Cardiac fibroblast (primary cell): ENCODE measurements around the gene NKD1.

Experiments
- DNase-seq, 2 donors: peaks; one replicate each; pipeline versions ENCODE4 v3.0.0 to v3.0.0-alpha.2; 2010; ENCODE audit warnings: low read depth in 2 of 2
- H3K4me3 ChIP-seq, 2 donors: replicated peaks in 1 of 2; 1 replicate in 1 of 2; 2 replicates in 1 of 2; pipeline ENCODE4 v1.5.1; 2011; ENCODE audit warnings: low read depth in 2 of 2, low read length in 2 of 2, mild to moderate bottlenecking in 2 of 2, moderate library complexity in 1 of 2
- CTCF ChIP-seq: IDR thresholded peaks from one replicate; pipeline ENCODE4 v1.5.1; 2011; ENCODE audit warnings: low read depth, mild to moderate bottlenecking, low read length, inconsistent platforms

NKD1 gene

GRCh38 chr16:50565428-50565827 is 17.2 kb downstream of the NKD1 start:
- DNase-seq = no peak
- no peak overlapping the region for H3K4me3 ChIP-seq
- no peak for TF ChIP-seq CTCF

GRCh38 chr16:50566014-50566962 is 18.1 kb downstream of the NKD1 start:
- no peak overlapping the region for H3K4me3 ChIP-seq
- TF ChIP-seq CTCF = no peak
- DNase-seq = no peak

- no peak for TF ChIP-seq CTCF
- no peak for DNase-seq
Measured at GRCh38 chr16:50567651-50568050, 19.5 kb downstream of the NKD1 start.

GRCh38 chr16:50568187-50568815 is 20.1 kb downstream of the NKD1 start:
- no peak for DNase-seq
- TF ChIP-seq CTCF = no peak
- no peak overlapping the region for H3K4me3 ChIP-seq

More at GRCh38 chr16:50567651-50568050, 19.5 kb downstream of the NKD1 start:
- no peak overlapping the region for H3K4me3 ChIP-seq

GRCh38 chr16:50570354-50570753 is 22.2 kb downstream of the NKD1 start:
- no peak for DNase-seq
- no peak overlapping the region for H3K4me3 ChIP-seq
- TF ChIP-seq CTCF = no peak

- no peak for TF ChIP-seq CTCF
- no peak overlapping the region for H3K4me3 ChIP-seq
- no peak for DNase-seq
Measured at GRCh38 chr16:50570808-50571598, 22.8 kb downstream of the NKD1 start.
